ACC112 (cell line): ENCODE results near the gene ARFGEF2.
"Not testable (repeated sequence)": the region's sequence is repeated elsewhere in the genome, so short reads cannot be mapped to it uniquely, and the experiment has no call there.

ENCODE experiments used
- H2AFZ ChIP-seq: fragments of 200-600 bp; sonication (generic); one replicate; pipeline ENCODE4 v1.6.0; 2017; ENCODE audit warnings: antibody characterized with exemption, low read length; ENCODE audit not compliant: unreplicated experiment
- H3K27ac ChIP-seq: fragments of 200-600 bp; sonication (generic); 2 replicates; pipeline ENCODE4 v1.5.1; 2014; ENCODE audit warnings: low read depth, mild to moderate bottlenecking, antibody characterized with exemption, low read length, moderate library complexity
- H3K27me3 ChIP-seq: fragments of 200-600 bp; sonication (generic); 2 replicates; pipeline ENCODE4 v1.6.1; 2014; ENCODE audit warnings: mild to moderate bottlenecking, antibody characterized with exemption, low read length, moderate library complexity, mixed read lengths; ENCODE audit not compliant: insufficient read depth
- H3K36me3 ChIP-seq: fragments of 200-600 bp; sonication (generic); 2 replicates; pipeline ENCODE4 v1.6.1; 2016; ENCODE audit warnings: mild to moderate bottlenecking, antibody characterized with exemption, low read length, moderate library complexity, mixed read lengths; ENCODE audit not compliant: insufficient read depth
- H3K4me1 ChIP-seq: fragments of 200-600 bp; sonication (generic); one replicate; pipeline ENCODE4 v1.6.1; 2016; ENCODE audit warnings: low read length, mixed read lengths; ENCODE audit not compliant: insufficient read depth, unreplicated experiment, control insufficient read depth
- H3K4me3 ChIP-seq: fragments of 200-600 bp; sonication (generic); 2 replicates; pipeline ENCODE4 v1.5.1; 2014; ENCODE audit warnings: mild to moderate bottlenecking, low read depth, low read length
- H3K79me2 ChIP-seq: fragments of 200-600 bp; sonication (generic); one replicate; pipeline ENCODE4 v1.6.0; 2016; ENCODE audit warnings: low read length; ENCODE audit not compliant: control insufficient read depth, unreplicated experiment, insufficient read depth

Gene ARFGEF2

DNA sequence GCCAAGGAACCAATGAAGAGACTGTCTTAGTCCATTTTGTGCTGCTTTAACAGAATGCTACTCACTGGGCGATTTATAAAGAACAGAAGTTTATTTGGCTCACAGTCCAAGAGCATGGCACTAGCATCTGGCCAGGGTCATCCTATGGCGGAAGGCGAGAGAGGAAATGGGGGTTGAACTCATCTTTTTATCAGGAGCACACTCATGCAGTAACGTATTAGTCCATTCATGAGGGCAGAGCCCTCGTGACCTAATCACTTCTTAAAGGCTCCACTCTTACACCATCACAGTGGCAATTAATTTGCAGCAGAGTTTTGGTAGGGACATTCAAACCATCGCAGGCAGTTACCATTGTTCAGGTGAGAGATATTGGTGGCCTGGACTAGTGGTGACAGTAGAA lies 8.5 kb downstream of the ARFGEF2 start:
- no peaks in the 10 kb centered on the region for H3K27me3 ChIP-seq

GRCh38 chr20:48930878-48931277 lies 9.4 kb downstream of the ARFGEF2 start:
- Histone ChIP-seq H3K4me1 (no peaks in the 10 kb centered on the region), H3K27ac (no peak overlapping the region), H3K79me2 (peaks cover 78% of the 10 kb centered on the region), H3K36me3 (0 out of 2 replicates have a peak, but pooled peaks cover 8% of the 10 kb centered on the region), H2AFZ (no peak overlapping the region), H3K4me3 (no peak overlapping the region), H3K27me3 (no peaks in the 10 kb centered on the region)

More for the DNA sequence above, 8.5 kb downstream of the ARFGEF2 start:
- H3K36me3 ChIP-seq, result 0 out of 2 replicates have a peak, but pooled peaks cover 8% of the 10 kb centered on the region
- H3K27ac ChIP-seq, result no peak overlapping the region
- H3K4me3 ChIP-seq, result no peak overlapping the region
- peaks cover 86% of the 10 kb centered on the region for H3K79me2 ChIP-seq
- H2AFZ ChIP-seq, result no peak overlapping the region
- H3K4me1 ChIP-seq, result no peaks in the 10 kb centered on the region

GRCh38 chr20:48931527-48932374 lies 10.2 kb downstream of the ARFGEF2 start:
- H3K27me3 ChIP-seq, result no peaks in the 10 kb centered on the region
- H3K4me3 ChIP-seq, result no peak overlapping the region
- H3K79me2 ChIP-seq, result peaks cover 71% of the 10 kb centered on the region
- no peak overlapping the region for H2AFZ ChIP-seq
- H3K27ac ChIP-seq, result no peak overlapping the region
- H3K36me3 ChIP-seq, result 0 out of 2 replicates have a peak, but pooled peaks cover 8% of the 10 kb centered on the region
- H3K4me1 ChIP-seq, result no peaks in the 10 kb centered on the region

DNA sequence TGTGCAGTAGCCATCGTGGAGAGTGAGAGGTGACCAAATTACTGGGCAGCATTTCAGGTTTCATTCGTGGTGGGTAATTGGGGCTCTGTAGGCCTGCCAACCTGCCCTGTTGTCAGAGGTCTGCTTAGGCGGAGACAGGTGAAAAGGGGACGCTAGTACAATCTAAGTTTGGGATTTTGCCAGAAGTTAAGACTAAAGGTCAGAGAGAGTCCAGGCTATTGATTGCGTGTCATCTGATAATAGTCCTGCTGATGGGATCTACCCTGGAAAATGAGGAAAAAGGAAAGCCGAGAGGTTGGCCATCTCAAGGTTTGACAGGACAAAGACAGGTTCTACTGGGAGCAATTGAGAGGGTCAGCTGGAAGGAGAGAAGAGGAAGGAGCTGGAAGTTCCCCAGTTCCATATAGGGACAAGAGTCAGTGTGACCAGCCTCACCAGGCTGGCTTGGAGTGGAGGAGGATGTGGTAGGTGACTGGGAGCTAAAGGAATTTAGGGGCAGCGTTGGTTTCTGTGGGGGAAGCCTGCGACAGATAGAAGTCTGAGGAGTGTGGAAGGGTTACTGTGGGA lies 10.9 kb downstream of the ARFGEF2 start:
- no peaks in the 10 kb centered on the region for H3K27me3 ChIP-seq
- no peaks in the 10 kb centered on the region for H3K4me1 ChIP-seq
- no peak overlapping the region for H2AFZ ChIP-seq
- 0 out of 2 replicates have a peak, but pooled peaks cover 8% of the 10 kb centered on the region for H3K36me3 ChIP-seq
- no peak overlapping the region for H3K4me3 ChIP-seq
- H3K79me2 ChIP-seq, result peaks cover 72% of the 10 kb centered on the region
- no peak overlapping the region for H3K27ac ChIP-seq

DNA sequence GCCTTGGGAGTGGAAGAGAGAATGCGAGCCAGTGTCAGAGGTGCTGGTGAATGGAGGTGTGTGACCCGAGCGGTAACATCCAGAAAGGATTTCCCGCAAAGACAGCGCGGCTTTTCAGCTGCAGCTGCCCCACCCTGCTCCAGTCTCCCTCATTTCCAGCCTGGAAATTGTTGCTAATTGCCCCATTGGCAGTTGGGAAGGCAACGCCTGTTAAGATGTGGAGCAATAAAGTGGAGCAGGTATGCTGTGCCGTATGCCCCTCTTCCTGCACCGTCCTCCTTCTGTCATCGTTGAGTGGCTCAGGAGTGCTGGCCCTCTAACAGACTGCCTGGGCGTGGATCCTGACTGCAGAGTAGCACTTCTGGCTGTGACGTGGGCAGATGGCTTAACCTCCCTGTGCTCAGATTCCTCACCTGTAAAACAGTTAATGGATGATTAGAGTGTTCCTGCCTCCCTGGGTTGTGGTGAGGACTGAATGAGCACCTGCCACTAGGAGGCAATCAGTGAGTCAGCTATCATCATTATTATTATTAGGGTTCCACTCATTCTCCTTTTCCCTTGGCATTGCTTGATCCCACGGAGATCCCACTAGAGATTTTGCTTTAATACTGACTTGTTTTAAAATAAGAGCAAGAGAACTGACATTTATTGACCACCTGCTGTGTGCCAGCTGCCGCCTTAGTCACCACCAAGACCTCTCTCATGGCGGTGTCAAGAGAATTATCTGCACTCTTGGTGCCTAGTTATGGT lies 11.7 kb downstream of the ARFGEF2 start:
- no peak overlapping the region for H3K27ac ChIP-seq
- no peak overlapping the region for H3K4me3 ChIP-seq
- H3K79me2 ChIP-seq, result peaks cover 75% of the 10 kb centered on the region
- no peaks in the 10 kb centered on the region for H3K4me1 ChIP-seq
- no peaks in the 10 kb centered on the region for H3K27me3 ChIP-seq
- H3K36me3 ChIP-seq, result 0 out of 2 replicates have a peak, but pooled peaks cover 8% of the 10 kb centered on the region
- H2AFZ ChIP-seq, result no peak overlapping the region

- not testable (repeated sequence) for H3K27ac ChIP-seq, H3K36me3 ChIP-seq, H3K4me1 ChIP-seq, H3K27me3 ChIP-seq, H3K4me3 ChIP-seq, H2AFZ ChIP-seq
- peaks cover 75% of the 10 kb centered on the region for H3K79me2 ChIP-seq
Observed at GRCh38 chr20:48934273-48934877, 12.9 kb downstream of the ARFGEF2 start.

- not testable (repeated sequence) for H3K4me3 ChIP-seq, H3K27ac ChIP-seq, H3K36me3 ChIP-seq, H3K27me3 ChIP-seq, H2AFZ ChIP-seq, H3K4me1 ChIP-seq
- H3K79me2 ChIP-seq, result peaks cover 75% of the 10 kb centered on the region
Observed at GRCh38 chr20:48934966-48935365, 13.5 kb downstream of the ARFGEF2 start.

GRCh38 chr20:48936178-48936577 lies 14.7 kb downstream of the ARFGEF2 start:
- H3K4me1 ChIP-seq, H3K4me3 ChIP-seq, H3K36me3 ChIP-seq, H2AFZ ChIP-seq, H3K27me3 ChIP-seq, H3K27ac ChIP-seq: not testable (repeated sequence)
- peaks cover 69% of the 10 kb centered on the region for H3K79me2 ChIP-seq

GRCh38 chr20:48937674-48938073 lies 16.2 kb downstream of the ARFGEF2 start:
- H3K79me2 ChIP-seq, result peaks cover 58% of the 10 kb centered on the region
- H3K27ac ChIP-seq, result no peak overlapping the region

GRCh38 chr20:48938670-48939069 lies 17.2 kb downstream of the ARFGEF2 start:
- Histone ChIP-seq H2AFZ (no peak overlapping the region), H3K27ac (no peak overlapping the region), H3K4me1 (no peaks in the 10 kb centered on the region), H3K27me3 (no peaks in the 10 kb centered on the region), H3K4me3 (no peak overlapping the region), H3K79me2 (peaks cover 48% of the 10 kb centered on the region), H3K36me3 (peaks cover 10% of the 10 kb centered on the region)

More at GRCh38 chr20:48937674-48938073, 16.2 kb downstream of the ARFGEF2 start:
- Histone ChIP-seq H3K27me3 (no peaks in the 10 kb centered on the region), H3K4me1 (no peaks in the 10 kb centered on the region), H3K36me3 (peaks cover 4% of the 10 kb centered on the region), H2AFZ (no peak overlapping the region), H3K4me3 (no peak overlapping the region)
